HepG2 (cell line): ENCODE data around the gene NPSR1. TPM values are rescaled to one million over a fixed set of nuclear protein-coding genes. Genes with fewer than 3 reads are reported as not detected.
A peak's percentile ranks its signal among the peaks of the same experiment; 100 is the strongest.

Experiments used
- AKNA ChIP-seq: sonication (generic); formaldehyde crosslinking; IDR thresholded peaks from 2 replicates; pipeline ENCODE4 v1.4.0; 2020; ENCODE audit warnings: missing genetic modification reagents, borderline replicate concordance
- ATF7 ChIP-seq, 2 experiments: fragments of 450-650 bp in 1 of 2; sonication (generic) in 1 of 2; formaldehyde crosslinking in 1 of 2; IDR thresholded peaks; 2 replicates each; pipeline versions ENCODE4 v1.4.0 to v1.6.1; 2016 to 2020; ENCODE audit warnings: antibody characterized with exemption in 1 of 2, mild to moderate bottlenecking in 1 of 2, missing genetic modification reagents in 1 of 2
- CHD2 ChIP-seq: IDR thresholded peaks from 2 replicates; pipeline ENCODE4 v1.6.1; 2011; ENCODE audit warnings: low read depth, low read length, improper control_type of control experiment
- KDM3A ChIP-seq: IDR thresholded peaks from 2 replicates; pipeline ENCODE4 v1.6.1; 2018; ENCODE audit warnings: low read depth, missing compliant biosample characterization
- MTERF4 ChIP-seq: sonication (generic); formaldehyde crosslinking; IDR thresholded peaks from 2 replicates; pipeline ENCODE4 v1.8.0; 2023; ENCODE audit warnings: mild to moderate bottlenecking, missing genetic modification reagents
- PHF21A ChIP-seq: sonication (generic); formaldehyde crosslinking; IDR thresholded peaks from 2 replicates; pipeline ENCODE4 v1.5.0; 2020; ENCODE audit warnings: mild to moderate bottlenecking, missing genetic modification reagents
- POGZ ChIP-seq: sonication (generic); formaldehyde crosslinking; IDR thresholded peaks from 2 replicates; pipeline ENCODE4 v1.4.0; 2020; ENCODE audit warnings: mild to moderate bottlenecking, missing genetic modification reagents
- POLR2AphosphoS5 ChIP-seq: IDR thresholded peaks from 2 replicates; pipeline ENCODE4 v1.6.1; 2012; ENCODE audit warnings: low read depth, low read length
- REL ChIP-seq: sonication (generic); formaldehyde crosslinking; conservative IDR thresholded peaks from 2 replicates; pipeline ENCODE4 v1.8.0; 2022; ENCODE audit warnings: mild to moderate bottlenecking, missing genetic modification reagents, moderate library complexity
- SALL1 ChIP-seq: sonication (generic); formaldehyde crosslinking; IDR thresholded peaks from 2 replicates; pipeline ENCODE4 v1.8.0; 2022; ENCODE audit warnings: mild to moderate bottlenecking, missing genetic modification reagents
- TBX2 ChIP-seq: sonication (generic); formaldehyde crosslinking; IDR thresholded peaks from 2 replicates; pipeline ENCODE4 v1.5.0; 2020; ENCODE audit warnings: missing genetic modification reagents, mild to moderate bottlenecking, borderline replicate concordance
- ZBTB20 ChIP-seq: sonication (generic); formaldehyde crosslinking; IDR thresholded peaks from 2 replicates; pipeline ENCODE4 v1.8.1; 2023; ENCODE audit warnings: missing genetic modification reagents, low read depth, mild to moderate bottlenecking, borderline replicate concordance
- ZFY ChIP-seq: sonication (generic); formaldehyde crosslinking; IDR thresholded peaks from 2 replicates; pipeline ENCODE4 v1.4.0; 2020; ENCODE audit warnings: missing genetic modification reagents
- ZNF143 ChIP-seq: sonication (generic); formaldehyde crosslinking; IDR thresholded peaks from 2 replicates; pipeline ENCODE4 v1.4.0; 2020; ENCODE audit warnings: missing genetic modification reagents
- ZNF644 ChIP-seq: IDR thresholded peaks from 2 replicates; pipeline ENCODE4 v1.6.1; 2016; ENCODE audit warnings: low read depth
- ZNF816 ChIP-seq: sonication (generic); formaldehyde crosslinking; IDR thresholded peaks from 2 replicates; pipeline ENCODE4 v1.8.0; 2022; ENCODE audit warnings: missing genetic modification reagents, mild to moderate bottlenecking, borderline replicate concordance
- polyA plus RNA-seq, 8 experiments: library from polyadenylated mRNA; depleted of rRNA in 3 of 8; stranded (reverse) in 7 of 8; unstranded in 1 of 8; fragments of >200 nt; fragmentation: Illumina TruSeq in 4 of 8; extraction: Trizol in 4 of 8; gene quantifications; 2 replicates each; pipeline versions ENCODE4 v1.2.1 to v1.2.3, GENCODE V29; 2011 to 2016; ENCODE audit warnings: low read depth in 4 of 8, missing spikeins in 1 of 8, mixed read lengths in 1 of 8; ENCODE audit not compliant: insufficient read depth in 1 of 8
- total RNA-seq, 5 experiments: library from RNA; depleted of rRNA; stranded (reverse); fragments of >200 nt; fragmentation: Illumina TruSeq; extraction: Trizol; gene quantifications; 2 replicates each; pipeline ENCODE4 v1.2.3, GENCODE V29; 2016; ENCODE audit warnings: low read depth in 1 of 5
- TF ChIP-seq, protein P1 (sequence below): sonication (generic); formaldehyde crosslinking; IDR thresholded peaks from 2 replicates; pipeline ENCODE4 v1.5.0; 2020; ENCODE audit warnings: mild to moderate bottlenecking, low read depth, missing genetic modification reagents, borderline replicate concordance
- TF ChIP-seq, protein P2 (sequence below): sonication (generic); formaldehyde crosslinking; IDR thresholded peaks from 2 replicates; pipeline ENCODE4 v1.4.0; 2020; ENCODE audit warnings: missing genetic modification reagents

The NPSR1 gene
- total and polyA plus RNA-seq, 2 of the 13 experiments (the other 11 are each of a cell fraction or from before 2014, with no cell fraction given), result not detected

DNA sequence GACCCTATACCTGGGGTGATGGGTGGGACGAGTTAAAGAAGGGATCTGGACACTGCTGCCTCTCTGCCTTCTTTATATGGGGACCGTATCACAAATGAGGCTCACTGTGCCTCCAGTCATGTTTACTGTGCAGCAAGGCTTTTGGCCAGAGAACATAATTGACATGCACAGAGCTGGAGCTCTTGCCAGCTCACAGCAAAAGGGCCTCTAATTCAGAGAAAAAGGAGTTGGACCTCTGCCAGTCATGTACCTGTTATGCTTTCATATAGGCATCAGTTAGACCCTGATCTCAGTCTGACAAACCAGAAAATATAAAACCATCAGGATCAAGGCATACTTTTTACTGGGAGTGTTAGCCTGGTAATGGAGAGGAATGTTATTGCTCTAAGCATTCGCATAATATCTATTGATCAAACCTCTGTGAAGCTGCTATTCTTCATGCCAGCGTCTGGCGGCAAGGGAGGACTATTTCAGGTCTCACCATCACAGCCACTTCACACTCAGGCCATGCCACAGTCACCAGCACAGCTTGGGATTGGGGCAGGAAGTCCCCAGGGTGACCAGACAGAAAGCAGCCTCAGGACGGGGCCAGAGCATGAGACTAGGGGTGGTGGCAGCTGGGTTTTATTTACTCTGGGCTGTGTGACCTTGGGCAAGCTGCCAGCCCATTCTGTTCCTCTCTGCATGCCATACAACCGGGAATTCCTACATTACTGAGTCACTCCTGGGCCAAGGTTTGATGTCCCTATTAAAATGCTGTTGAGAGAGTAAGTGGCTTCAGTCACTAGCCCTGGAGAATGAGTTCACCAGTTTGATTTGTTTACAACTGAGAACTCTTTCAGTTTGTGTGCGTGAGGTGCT lies 90.1 kb downstream of the NPSR1 start (continued):
- TF ChIP-seq, protein P1, sequence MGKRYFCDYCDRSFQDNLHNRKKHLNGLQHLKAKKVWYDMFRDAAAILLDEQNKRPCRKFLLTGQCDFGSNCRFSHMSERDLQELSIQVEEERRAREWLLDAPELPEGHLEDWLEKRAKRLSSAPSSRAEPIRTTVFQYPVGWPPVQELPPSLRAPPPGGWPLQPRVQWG (CRISPR knock-in tag), result no peak
- TF ChIP-seq POGZ (CRISPR knock-in tag) (peak; percentile 94), PHF21A (CRISPR knock-in tag) (peak; percentile 95), REL (CRISPR knock-in tag) (0 out of 2 replicates have a peak, but pooled peaks have one; percentile 44), ATF7 (IDR thresholded peaks at IDR 0.05) (peak; percentile 51; the same call in 1 of the 2 replicates), ATF7 (CRISPR knock-in tag; IDR thresholded peaks at IDR 0.05) (peak; percentile 81), SALL1 (CRISPR knock-in tag) (peak; percentile 98), MTERF4 (peak; percentile 85; the same call in 1 of the 2 replicates), ZNF644 (peak; percentile 10; the same call in 1 of the 2 replicates), KDM3A (CRISPR knock-in tag) (peak; percentile 76), ZNF816 (CRISPR knock-in tag) (no peak; the same call in 1 of the 2 replicates), TBX2 (CRISPR knock-in tag) (peak; percentile 92), ZNF143 (CRISPR knock-in tag) (peak; percentile 32; the same call in 1 of the 2 replicates), CHD2 (0 out of 2 replicates have a peak, but pooled peaks have one; percentile 12), ZFY (CRISPR knock-in tag) (peak; percentile 40; the same call in 1 of the 2 replicates), ZBTB20 (CRISPR knock-in tag) (peak; percentile 79), POLR2AphosphoS5 (no peak), AKNA (no peak)
- TF ChIP-seq, protein P2, sequence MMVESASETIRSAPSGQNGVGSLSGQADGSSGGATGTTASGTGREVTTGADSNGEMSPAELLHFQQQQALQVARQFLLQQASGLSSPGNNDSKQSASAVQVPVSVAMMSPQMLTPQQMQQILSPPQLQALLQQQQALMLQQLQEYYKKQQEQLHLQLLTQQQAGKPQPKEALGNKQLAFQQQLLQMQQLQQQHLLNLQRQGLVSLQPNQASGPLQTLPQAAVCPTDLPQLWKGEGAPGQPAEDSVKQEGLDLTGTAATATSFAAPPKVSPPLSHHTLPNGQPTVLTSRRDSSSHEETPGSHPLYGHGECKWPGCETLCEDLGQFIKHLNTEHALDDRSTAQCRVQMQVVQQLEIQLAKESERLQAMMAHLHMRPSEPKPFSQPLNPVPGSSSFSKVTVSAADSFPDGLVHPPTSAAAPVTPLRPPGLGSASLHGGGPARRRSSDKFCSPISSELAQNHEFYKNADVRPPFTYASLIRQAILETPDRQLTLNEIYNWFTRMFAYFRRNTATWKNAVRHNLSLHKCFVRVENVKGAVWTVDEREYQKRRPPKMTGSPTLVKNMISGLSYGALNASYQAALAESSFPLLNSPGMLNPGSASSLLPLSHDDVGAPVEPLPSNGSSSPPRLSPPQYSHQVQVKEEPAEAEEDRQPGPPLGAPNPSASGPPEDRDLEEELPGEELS (CRISPR knock-in tag), result peak; percentile 89
